Smooth muscle cell (in vitro differentiated cells): Measurements from ENCODE around the gene EPB41L2. TPM values are rescaled to one million over a fixed set of nuclear protein-coding genes. Genes with fewer than 3 reads are reported as not detected.
A peak's percentile ranks its signal among the peaks of the same experiment; 100 is the strongest.

Source experiments
- DNase-seq: peaks from one replicate; lab custom pipeline; 2025; ENCODE audit not compliant: unreplicated experiment; lab: John Stamatoyannopoulos, UW
- H2AFZ ChIP-seq: fragments of 200-600 bp; sonication (generic); 2 replicates; pipeline ENCODE4 v1.6.0; 2016; ENCODE audit warnings: antibody characterized with exemption, low read depth, mild to moderate bottlenecking
- H3F3A ChIP-seq: fragments of 200-600 bp; sonication (generic); 2 replicates; pipeline ENCODE4 v1.6.0; 2017; ENCODE audit warnings: antibody characterized with exemption, low read depth
- H3K27ac ChIP-seq: fragments of 200-600 bp; sonication (generic); 2 replicates; pipeline ENCODE4 v1.5.1; 2016; ENCODE audit warnings: low read depth, mild to moderate bottlenecking
- H3K27me3 ChIP-seq: fragments of 200-600 bp; sonication (generic); 2 replicates; pipeline ENCODE4 v1.6.1; 2016; ENCODE audit warnings: low read depth, mild to moderate bottlenecking
- H3K36me3 ChIP-seq: fragments of 200-600 bp; sonication (generic); 2 replicates; pipeline ENCODE4 v1.5.1; 2016; ENCODE audit warnings: low read depth
- H3K4me1 ChIP-seq: fragments of 200-600 bp; sonication (generic); 2 replicates; pipeline ENCODE4 v1.5.1; 2016; ENCODE audit warnings: low read depth
- H3K4me2 ChIP-seq: fragments of 200-600 bp; sonication (generic); 2 replicates; pipeline ENCODE4 v1.6.0; 2016; ENCODE audit warnings: mild to moderate bottlenecking
- H3K4me3 ChIP-seq: fragments of 200-600 bp; sonication (generic); 2 replicates; pipeline ENCODE4 v1.5.1; 2016; ENCODE audit warnings: mild to moderate bottlenecking
- H3K79me2 ChIP-seq: fragments of 200-600 bp; sonication (generic); 2 replicates; pipeline ENCODE4 v1.6.0; 2016; ENCODE audit warnings: low read depth, mild to moderate bottlenecking
- H3K9ac ChIP-seq: fragments of 200-600 bp; sonication (generic); 2 replicates; pipeline ENCODE4 v1.6.0; 2016; ENCODE audit warnings: low read depth
- H3K9me3 ChIP-seq: fragments of 200-600 bp; sonication (generic); replicated peaks from 2 replicates; pipeline ENCODE4 v1.5.1; 2016; ENCODE audit warnings: low read depth
- H4K20me1 ChIP-seq: fragments of 200-600 bp; sonication (generic); 2 replicates; pipeline ENCODE4 v1.6.0; 2016; ENCODE audit warnings: low read depth
- CTCF ChIP-seq: fragments of 200-600 bp; sonication (generic); IDR thresholded peaks from 2 replicates; pipeline ENCODE4 v1.5.1; 2017; ENCODE audit warnings: borderline replicate concordance, mild to moderate bottlenecking, antibody characterized with exemption; ENCODE audit not compliant: insufficient read depth, poor library complexity, severe bottlenecking
- WGBS: methylation state at CpG from one replicate; pipeline ENCODE4 v1.1.7; 2016; ENCODE audit warnings: low lambda C conversion rate; 5-methylcytosine and 5-hydroxymethylcytosine counted together
- polyA plus RNA-seq: library from polyadenylated mRNA; unstranded; fragments of >200 nt; fragmentation: Nextera tagmentation; extraction: Ambion mirVana; gene quantifications from 2 replicates; pipeline ENCODE4 v1.2.1, GENCODE V29; 2016
- total RNA-seq: library from RNA; depleted of rRNA; stranded (reverse); fragments of >200 nt; gene quantifications from 2 replicates; pipeline ENCODE4 v1.2.3, GENCODE V29; 2014

The EPB41L2 gene
- total and polyA plus RNA-seq, 2 experiments from 2014 or later = 40.2 to 44.6 TPM

DNA sequence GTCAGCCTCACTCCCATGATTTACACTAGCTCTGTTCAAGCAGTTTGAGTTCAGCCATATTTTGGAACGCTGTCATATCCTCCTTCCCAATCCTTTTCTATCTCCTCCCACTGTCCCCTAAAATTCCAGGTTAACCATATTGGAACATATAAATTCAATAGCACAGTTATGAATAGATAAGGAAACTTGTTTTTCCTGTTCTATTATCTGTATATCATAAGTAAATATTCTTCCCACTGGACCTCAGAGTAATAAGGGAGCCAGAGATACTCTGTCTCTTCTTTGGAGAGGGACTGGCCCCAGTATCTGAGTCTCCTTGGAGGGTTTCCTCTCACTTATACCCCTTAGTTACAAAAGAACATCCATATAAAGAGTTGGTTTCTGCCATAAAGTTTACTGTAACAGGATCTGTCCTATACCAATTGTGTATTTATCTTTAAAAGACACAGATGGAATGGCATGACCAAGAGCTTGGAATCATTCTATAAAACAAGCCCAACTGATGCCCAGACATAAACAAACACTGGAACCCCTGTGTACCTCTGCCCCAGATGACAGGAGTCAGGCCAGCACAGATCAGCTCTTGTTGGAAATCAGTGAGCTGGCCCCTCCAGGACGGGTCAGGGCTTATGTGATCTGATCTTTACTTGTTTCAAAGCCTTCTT, 67.1 kb downstream of the EPB41L2 start:
- Histone ChIP-seq H3K4me2 (peak overlapping the region; percentile 81), H3K4me3 (no peak overlapping the region), H3K4me1 (peaks cover 30% of the 10 kb centered on the region), H3K9me3 (no peaks in the 10 kb centered on the region), H3K9ac (no peak overlapping the region), H3K27me3 (no peaks in the 10 kb centered on the region), H2AFZ (no peak overlapping the region), H3K79me2 (peaks cover 55% of the 10 kb centered on the region), H3K27ac (peak overlapping the region; percentile 50), H3K36me3 (no peaks in the 10 kb centered on the region), H3F3A (peaks cover 9% of the 10 kb centered on the region), H4K20me1 (no peaks in the 10 kb centered on the region)
- WGBS = 57% methylated on average over 2 of the region's 2 CpGs
- TF ChIP-seq CTCF = no peak
- no peak for DNase-seq

DNA sequence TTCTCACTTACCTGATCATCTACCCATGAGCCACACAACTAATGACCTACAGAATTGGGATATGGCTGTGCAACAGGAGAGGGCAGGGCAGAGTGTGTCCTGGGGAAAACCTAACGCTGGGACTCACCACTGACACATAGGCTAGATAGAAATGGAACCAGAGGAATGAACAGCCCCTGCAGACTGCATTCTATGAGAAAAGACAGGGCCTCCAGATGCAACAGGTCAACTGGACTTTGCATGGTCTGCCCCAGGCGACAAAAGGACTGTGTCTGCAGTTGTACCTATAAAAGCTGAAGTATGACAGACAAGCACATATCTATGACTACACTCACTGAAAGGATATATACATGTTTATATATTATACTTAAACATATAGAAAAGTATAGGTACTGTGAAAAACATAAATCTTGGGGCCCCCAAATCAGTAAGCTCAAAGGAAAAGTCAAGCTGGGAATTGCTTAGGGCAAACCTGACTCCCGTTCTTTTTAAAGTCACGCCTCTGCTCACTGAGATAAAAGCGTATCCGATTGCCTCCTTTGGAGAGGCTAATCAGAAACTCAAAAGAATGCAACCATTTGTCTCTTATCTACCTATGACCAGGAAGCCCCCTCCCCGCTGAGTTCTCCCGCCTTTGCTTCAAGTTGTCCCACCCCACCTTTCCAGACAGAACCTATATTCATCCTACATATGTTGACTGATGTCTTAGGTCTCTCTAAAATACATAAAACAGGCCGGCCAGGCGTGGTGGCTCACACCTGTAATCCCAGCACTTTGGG, 68.5 kb downstream of the EPB41L2 start:
- Histone ChIP-seq H3F3A (peaks cover 9% of the 10 kb centered on the region), H4K20me1 (no peaks in the 10 kb centered on the region), H3K9ac (no peak overlapping the region), H3K27ac (no peak overlapping the region), H3K36me3 (no peaks in the 10 kb centered on the region), H3K4me3 (no peak overlapping the region), H3K79me2 (peaks cover 55% of the 10 kb centered on the region), H3K9me3 (no peaks in the 10 kb centered on the region), H3K4me2 (no peak overlapping the region), H2AFZ (no peak overlapping the region), H3K27me3 (no peaks in the 10 kb centered on the region), H3K4me1 (peaks cover 25% of the 10 kb centered on the region)
- TF ChIP-seq CTCF = no peak
- 74% methylated on average over 10 of the region's 10 CpGs for WGBS
- no peak for DNase-seq

DNA sequence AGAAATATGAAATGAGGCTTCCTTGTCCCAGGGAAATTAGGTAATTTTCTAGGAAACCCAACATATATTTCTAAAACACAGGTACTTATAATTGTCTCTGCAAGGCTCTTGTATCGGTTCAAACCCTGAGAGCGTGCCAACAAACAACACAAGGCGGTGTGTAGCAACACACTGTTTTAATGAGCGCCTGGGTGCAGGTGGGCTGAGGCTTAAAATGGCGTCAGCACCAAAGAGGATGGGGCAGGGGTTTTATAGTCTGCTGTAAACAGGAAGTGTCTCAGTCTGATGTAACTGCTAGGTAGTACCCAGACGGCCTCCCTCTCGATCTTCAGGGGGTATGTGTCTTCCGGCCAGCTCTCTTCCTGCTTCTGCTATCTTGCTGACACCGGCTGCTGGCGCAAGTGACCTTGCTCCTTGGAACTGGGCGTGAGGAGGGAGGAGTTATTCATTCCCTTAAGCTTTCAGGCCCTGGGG, 69.7 kb downstream of the EPB41L2 start:
- H3K9me3 ChIP-seq = no peaks in the 10 kb centered on the region
- no peak overlapping the region for H2AFZ ChIP-seq
- no peak for TF ChIP-seq CTCF
- no peak overlapping the region for H3K4me2 ChIP-seq
- H4K20me1 ChIP-seq = no peaks in the 10 kb centered on the region
- no peak overlapping the region for H3K4me3 ChIP-seq
- H3K4me1 ChIP-seq = peaks cover 25% of the 10 kb centered on the region
- no peaks in the 10 kb centered on the region for H3K27me3 ChIP-seq
- H3F3A ChIP-seq = peaks cover 9% of the 10 kb centered on the region
- no peak overlapping the region for H3K27ac ChIP-seq
- no peak overlapping the region for H3K9ac ChIP-seq
- H3K36me3 ChIP-seq = no peaks in the 10 kb centered on the region
- peaks cover 51% of the 10 kb centered on the region for H3K79me2 ChIP-seq
- 73% methylated on average over 11 of the region's 11 CpGs for WGBS
- no peak for DNase-seq
